Testis (tissue), 3 donors: ENCODE data around the gene GAPVD1. TPM values are rescaled to one million over a fixed set of nuclear protein-coding genes. Genes with fewer than 3 reads are reported as not detected.

Source experiments
- DNase-seq: peaks from one replicate; pipeline ENCODE4 v3.0.0-alpha.2; 2019
- H3K27ac ChIP-seq, 2 donors: fragments of 200-600 bp; sonication (generic); one replicate each; pipeline ENCODE4 v1.5.1; 2019
- H3K27me3 ChIP-seq: fragments of 200-600 bp; sonication (generic); one replicate; pipeline ENCODE4 v1.5.1; 2019
- H3K36me3 ChIP-seq: fragments of 200-600 bp; sonication (generic); one replicate; pipeline ENCODE4 v1.5.1; 2017; ENCODE audit warnings: low read depth; ENCODE audit errors: missing control alignments
- H3K4me1 ChIP-seq: fragments of 200-600 bp; sonication (generic); one replicate; pipeline ENCODE4 v1.5.1; 2019
- H3K4me3 ChIP-seq, 2 donors: fragments of 200-600 bp; sonication (generic); one replicate each; pipeline ENCODE4 v1.5.1; 2017 to 2019
- H3K9me3 ChIP-seq: fragments of 200-600 bp; sonication (generic); one replicate; pipeline ENCODE4 v1.5.1; 2017
- CTCF ChIP-seq, 3 experiments: fragments of 450-650 bp in 2 of 3; fragments of 200-600 bp in 1 of 3; sonication (generic) in 1 of 3; IDR thresholded peaks; one replicate each; pipeline ENCODE4 v1.5.1; 2016 to 2019; ENCODE audit warnings: antibody characterized with exemption in 3 of 3, mild to moderate bottlenecking in 2 of 3, moderate library complexity in 1 of 3
- POLR2A ChIP-seq: fragments of 450-650 bp; IDR thresholded peaks from one replicate; pipeline ENCODE4 v1.6.1; 2017; ENCODE audit warnings: antibody characterized with exemption, mild to moderate bottlenecking, moderate library complexity
- WGBS, 2 donors: methylation state at CpG; one replicate each; pipeline ENCODE4 v1.1.5; 2018; 5-methylcytosine and 5-hydroxymethylcytosine counted together
- intact Hi-C: fragments of 100-400 bp; cut with DNase I; formaldehyde crosslinking; loops from one replicate; pipeline ENCODE4 v1.15.1; 2023; ENCODE audit warnings: low total_unique reads
- polyA plus RNA-seq: library from polyadenylated mRNA; stranded (reverse); fragments of 350-450 nt; fragmentation: Illumina TruSeq; extraction: RNeasy Lipid Tissue Mini Kit (QIAGEN cat#74804); gene quantifications from one replicate; pipeline ENCODE4 v1.2.3, GENCODE V29; 2014; ENCODE audit warnings: low read depth, low replicate concordance; ENCODE audit not compliant: insufficient read depth
- total RNA-seq, 2 donors: library from RNA; depleted of rRNA; stranded (reverse); fragments of >200 nt; gene quantifications; one replicate each; pipeline ENCODE4 v1.2.3, GENCODE V29; 2016

Gene GAPVD1
- total and polyA plus RNA-seq, 3 donors from 2014 or later: 76.9 to 82.3 (median 80.0) TPM

GRCh38 chr9:125255781-125256391 lies 5.7 kb upstream of the GAPVD1 start:
- no peak overlapping the region for H3K4me3 ChIP-seq
- no peaks in the 10 kb centered on the region for H3K36me3 ChIP-seq
- H3K27me3 ChIP-seq: no peaks in the 10 kb centered on the region
- H3K27ac ChIP-seq: no peak overlapping the region
- no peaks in the 10 kb centered on the region for H3K4me1 ChIP-seq
- TF ChIP-seq POLR2A (no peak), CTCF (IDR thresholded peaks at IDR 0.05) (no peak)
- 33 to 48% methylated on average over 2 of the region's 2 CpGs for WGBS, 2 donors
- intact Hi-C loops: no loop called here
- DNase-seq: no peak
- H3K9me3 ChIP-seq: no peaks in the 10 kb centered on the region

- no peak for DNase-seq
- Histone ChIP-seq H3K27ac (no peak overlapping the region), H3K9me3 (no peaks in the 10 kb centered on the region), H3K36me3 (no peaks in the 10 kb centered on the region), H3K4me1 (peaks cover 3% of the 10 kb centered on the region), H3K27me3 (no peaks in the 10 kb centered on the region), H3K4me3 (no peak overlapping the region)
- 91 to 92% methylated on average over 6 of the region's 6 CpGs for WGBS, 2 donors
- TF ChIP-seq POLR2A (no peak), CTCF (IDR thresholded peaks at IDR 0.05) (no peak)
- intact Hi-C loops: no loop called here
These were observed 3.4 kb upstream of the GAPVD1 start for GRCh38 chr9:125258160-125258785.

DNA sequence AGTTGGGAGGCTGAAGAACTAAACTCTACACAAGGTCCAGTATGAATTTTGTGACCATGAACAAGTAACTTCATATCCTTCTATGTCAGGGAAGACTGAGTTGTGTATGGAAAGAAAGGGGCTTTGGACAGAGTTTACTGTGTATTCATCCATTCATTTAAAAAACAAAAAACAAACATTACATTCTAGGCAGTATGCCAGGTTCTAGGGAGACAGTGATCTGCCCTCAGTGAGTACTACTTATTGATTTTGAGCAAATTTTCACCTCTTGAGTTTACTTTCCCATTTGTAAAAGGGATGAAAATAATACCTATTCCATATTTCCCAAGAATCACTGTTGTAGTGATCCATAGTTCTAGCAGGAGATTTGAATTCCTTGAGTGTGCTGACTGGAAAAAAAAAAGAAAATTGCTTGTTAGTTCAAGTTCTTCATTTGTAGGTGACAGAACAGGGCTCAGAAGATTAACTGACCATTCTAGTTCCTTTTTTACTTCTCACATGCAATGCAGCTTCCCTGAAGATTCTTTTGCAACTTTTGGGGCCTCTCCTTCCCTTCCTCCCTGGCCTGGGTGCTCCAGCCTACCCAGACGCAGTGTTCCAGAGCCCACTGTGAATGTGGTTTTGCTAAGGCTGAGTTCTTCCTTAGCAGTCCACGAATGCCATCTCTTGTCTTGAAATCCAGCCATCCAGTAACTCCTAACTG lies 2.6 kb upstream of the GAPVD1 start:
- no peak for DNase-seq
- peaks cover 3% of the 10 kb centered on the region for H3K4me1 ChIP-seq
- 73 to 77% methylated on average over 2 of the region's 2 CpGs for whole genome bisulfite sequencing, 2 donors
- no peaks in the 10 kb centered on the region for H3K36me3 ChIP-seq
- no peaks in the 10 kb centered on the region for H3K9me3 ChIP-seq
- H3K27me3 ChIP-seq: no peaks in the 10 kb centered on the region
- intact Hi-C loops: no loop called here
- no peak for TF ChIP-seq POLR2A
- no peak for TF ChIP-seq CTCF (IDR thresholded peaks at IDR 0.05)
- H3K4me3 ChIP-seq: no peak overlapping the region
- H3K27ac ChIP-seq: no peak overlapping the region

DNA sequence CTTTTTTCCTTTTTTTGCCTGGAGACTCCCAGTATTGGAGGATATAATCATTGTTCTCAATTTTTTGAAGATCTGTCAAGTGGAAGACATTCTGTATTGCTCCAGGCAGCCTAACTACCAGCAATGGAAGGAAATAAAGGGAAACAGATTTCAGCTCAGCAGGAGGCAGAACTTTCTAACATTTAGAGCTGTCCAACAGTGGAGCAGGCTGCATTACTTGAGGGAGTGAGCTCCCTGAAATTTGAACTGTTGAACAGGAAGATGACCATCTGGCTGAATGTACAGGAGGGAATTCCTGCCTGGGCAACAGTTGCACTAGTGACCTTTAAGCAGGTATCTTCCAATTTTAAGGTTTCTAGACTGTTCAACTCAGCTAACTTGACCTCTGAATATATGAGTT lies 1.1 kb upstream of the GAPVD1 start:
- Histone ChIP-seq H3K27ac (no peak overlapping the region), H3K4me3 (no peak overlapping the region), H3K4me1 (peaks cover 3% of the 10 kb centered on the region), H3K36me3 (no peaks in the 10 kb centered on the region), H3K9me3 (no peaks in the 10 kb centered on the region), H3K27me3 (no peaks in the 10 kb centered on the region)
- TF ChIP-seq CTCF (IDR thresholded peaks at IDR 0.05) (no peak), POLR2A (no peak)
- DNase-seq: no peak
- intact Hi-C loops: no loop called here
